SK-N-SH (cell line): ENCODE data around the gene CEP63. TPM values are rescaled to one million over a fixed set of nuclear protein-coding genes. Genes with fewer than 3 reads are reported as not detected.

ENCODE experiments used
- CTCF ChIA-PET: fragments of 300-600, 350-600 bp; formaldehyde crosslinking; extraction: SDS; loops from one replicate; lab custom pipeline; 2021; lab: Yijun Ruan, JAX
- POLR2A ChIA-PET: fragments of 350-600 bp; sonication (Branson Sonifier 250); formaldehyde crosslinking; extraction: SDS; loops from one replicate; lab custom pipeline; 2020; ENCODE audit warnings: antibody characterized with exemption, inconsistent platforms; lab: Yijun Ruan, JAX
- DNase-seq: peaks from one replicate; pipeline ENCODE4 v3.0.0; 2012
- H2AFZ ChIP-seq: fragments of 200-600 bp; sonication (generic); 2 replicates; pipeline ENCODE4 v1.8.1; 2016; ENCODE audit warnings: antibody characterized with exemption, mild to moderate bottlenecking, low read depth
- H3F3A ChIP-seq: fragments of 200-600 bp; sonication (generic); replicated peaks from 2 replicates; pipeline ENCODE3; 2016; ENCODE audit warnings: antibody characterized with exemption, mild to moderate bottlenecking; ENCODE audit not compliant: insufficient read depth
- H3K27ac ChIP-seq, 2 experiments: fragments of 200-500 bp in 1 of 2; fragments of 200-600 bp in 1 of 2; sonication (Bioruptor generic) in 1 of 2; sonication (generic), shearing (Covaris generic) in 1 of 2; 2 replicates each; pipeline versions ENCODE4 v1.5.1 to v1.6.1; 2014 to 2016; ENCODE audit warnings: low read depth in 2 of 2, inconsistent platforms in 1 of 2, low read length in 1 of 2, mild to moderate bottlenecking in 1 of 2, mixed read lengths in 1 of 2
- H3K27me3 ChIP-seq: fragments of 200-600 bp; sonication (generic), shearing (Covaris generic); 2 replicates; pipeline ENCODE4 v1.6.1; 2016; ENCODE audit warnings: mixed run types; ENCODE audit not compliant: insufficient read depth
- H3K36me3 ChIP-seq, 2 experiments: fragments of 200-500 bp in 1 of 2; fragments of 200-600 bp in 1 of 2; sonication (Bioruptor generic) in 1 of 2; sonication (generic) in 1 of 2; replicated peaks in 1 of 2; 2 replicates each; pipeline versions ENCODE3 to v1.5.1; 2014 to 2016; ENCODE audit warnings: low read length in 1 of 2, mild to moderate bottlenecking in 1 of 2; ENCODE audit not compliant: insufficient read depth in 2 of 2, control insufficient read depth in 1 of 2
- H3K4me1 ChIP-seq, 2 experiments: fragments of 200-500 bp in 1 of 2; fragments of 200-600 bp in 1 of 2; sonication (Bioruptor generic) in 1 of 2; sonication (generic), shearing (Covaris generic) in 1 of 2; 2 replicates each; pipeline versions ENCODE4 v1.5.1 to v1.6.1; 2014 to 2016; ENCODE audit warnings: low read depth in 1 of 2, low read length in 1 of 2, mixed run types in 1 of 2; ENCODE audit not compliant: insufficient read depth in 2 of 2, control insufficient read depth in 1 of 2
- H3K4me2 ChIP-seq: fragments of 200-600 bp; sonication (generic), shearing (Covaris generic); 2 replicates; pipeline ENCODE4 v1.6.1; 2017; ENCODE audit warnings: mixed run types
- H3K4me3 ChIP-seq, 2 experiments: fragments of 200-500 bp in 1 of 2; fragments of 200-600 bp in 1 of 2; sonication (Bioruptor generic) in 1 of 2; sonication (generic), shearing (Covaris generic) in 1 of 2; 2 replicates each; pipeline versions ENCODE4 v1.5.1 to v1.8.1; 2014 to 2016; ENCODE audit warnings: low read depth in 2 of 2, inconsistent platforms in 1 of 2, low read length in 1 of 2, mild to moderate bottlenecking in 1 of 2, mixed read lengths in 1 of 2, moderate library complexity in 1 of 2
- H3K79me2 ChIP-seq: fragments of 200-600 bp; sonication (generic); 2 replicates; pipeline ENCODE4 v1.8.1; 2017; ENCODE audit warnings: mild to moderate bottlenecking; ENCODE audit not compliant: insufficient read depth
- H3K9ac ChIP-seq: fragments of 200-600 bp; sonication (generic); 2 replicates; pipeline ENCODE4 v1.6.1; 2017; ENCODE audit warnings: mixed run types
- H3K9me2 ChIP-seq: fragments of 200-600 bp; sonication (generic); 2 replicates; pipeline ENCODE4 v1.6.1; 2017; ENCODE audit warnings: mixed run types
- H3K9me3 ChIP-seq: fragments of 200-600 bp; sonication (generic); 2 replicates; pipeline ENCODE4 v1.6.1; 2017; ENCODE audit warnings: mixed run types, mild to moderate bottlenecking, moderate library complexity
- H4K20me1 ChIP-seq: fragments of 200-600 bp; sonication (generic); 2 replicates; pipeline ENCODE4 v1.6.1; 2017; ENCODE audit warnings: mild to moderate bottlenecking, mixed run types; ENCODE audit not compliant: insufficient read depth
- CHD2 ChIP-seq: fragments of 150-350 bp; IDR thresholded peaks from 2 replicates; pipeline ENCODE4 v1.6.1; 2018; ENCODE audit warnings: low read length; ENCODE audit not compliant: partially characterized antibody
- ELF1 ChIP-seq: IDR thresholded peaks from 2 replicates; pipeline ENCODE4 v1.4.0; 2012
- EP300 ChIP-seq, 2 experiments: IDR thresholded peaks; 2 replicates each; pipeline versions ENCODE4 v1.4.0 to v1.6.1; 2012; ENCODE audit warnings: borderline replicate concordance in 1 of 2, low read depth in 1 of 2, low read length in 1 of 2
- EZH2phosphoT487 ChIP-seq: fragments of 200-600 bp; sonication (generic); IDR thresholded peaks from 2 replicates; pipeline ENCODE4 v1.6.1; 2017; ENCODE audit warnings: low read depth, mixed run types, mild to moderate bottlenecking, antibody characterized with exemption, moderate library complexity, borderline replicate concordance
- FOSL2 ChIP-seq: IDR thresholded peaks from 2 replicates; pipeline ENCODE4 v1.4.0; 2012; ENCODE audit warnings: low read depth, mild to moderate bottlenecking, moderate library complexity, borderline replicate concordance
- FOXJ3 ChIP-seq: sonication (generic); formaldehyde crosslinking; IDR thresholded peaks from 2 replicates; pipeline ENCODE4 v1.5.1; 2020; ENCODE audit warnings: mild to moderate bottlenecking, missing genetic modification reagents
- GABPA ChIP-seq: IDR thresholded peaks from 2 replicates; pipeline ENCODE4 v1.4.0; 2012; ENCODE audit warnings: low read depth, mild to moderate bottlenecking
- GATA2 ChIP-seq: sonication (generic); formaldehyde crosslinking; IDR thresholded peaks from 2 replicates; pipeline ENCODE4 v1.5.0; 2020; ENCODE audit warnings: mild to moderate bottlenecking, missing genetic modification reagents
- JUND ChIP-seq: IDR thresholded peaks from 2 replicates; pipeline ENCODE4 v1.4.0; 2012
- MEF2A ChIP-seq: IDR thresholded peaks from 2 replicates; pipeline ENCODE4 v1.4.0; 2012; ENCODE audit warnings: low read depth, borderline replicate concordance
- MXI1 ChIP-seq: IDR thresholded peaks from 2 replicates; pipeline ENCODE4 v1.6.1; 2012; ENCODE audit warnings: mild to moderate bottlenecking, low read depth, low read length, improper control_type of control experiment
- NFIC ChIP-seq: IDR thresholded peaks from 2 replicates; pipeline ENCODE4 v1.4.0; 2012; ENCODE audit warnings: borderline replicate concordance
- RAD21 ChIP-seq: IDR thresholded peaks from 2 replicates; pipeline ENCODE4 v1.6.1; 2012; ENCODE audit warnings: mild to moderate bottlenecking, low read length
- RFX5 ChIP-seq: IDR thresholded peaks from 2 replicates; pipeline ENCODE4 v1.6.1; 2012; ENCODE audit warnings: mild to moderate bottlenecking, improper control_type of control experiment, low read length
- RXRA ChIP-seq: IDR thresholded peaks from 2 replicates; pipeline ENCODE4 v1.4.0; 2012; ENCODE audit warnings: low read depth, mild to moderate bottlenecking, borderline replicate concordance
- SIN3A ChIP-seq: IDR thresholded peaks from 2 replicates; pipeline ENCODE4 v1.6.1; 2012; ENCODE audit warnings: low read depth, mild to moderate bottlenecking, low read length, moderate library complexity, borderline replicate concordance
- SMC3 ChIP-seq: IDR thresholded peaks from 2 replicates; pipeline ENCODE4 v1.6.1; 2012; ENCODE audit warnings: low read depth, low read length, improper control_type of control experiment
- TAF1 ChIP-seq: IDR thresholded peaks from 2 replicates; pipeline ENCODE4 v1.6.1; 2012; ENCODE audit warnings: low read depth, mild to moderate bottlenecking, low read length, moderate library complexity, borderline replicate concordance
- TEAD4 ChIP-seq: IDR thresholded peaks from 2 replicates; pipeline ENCODE4 v1.4.0; 2012; ENCODE audit warnings: mild to moderate bottlenecking, borderline replicate concordance; ENCODE audit not compliant: insufficient read depth
- WGBS: methylation state at CpG from one replicate; pipeline ENCODE4 v1.1.6; 2017; ENCODE audit warnings: low lambda C conversion rate; 5-methylcytosine and 5-hydroxymethylcytosine counted together
- polyA plus RNA-seq, 3 experiments: library from polyadenylated mRNA; depleted of rRNA; stranded (reverse); fragments of >200 nt; gene quantifications; 2 replicates each; pipeline ENCODE4 v1.2.3, GENCODE V29; 2012
- TF ChIP-seq, protein P1 (sequence below): IDR thresholded peaks from 2 replicates; pipeline ENCODE4 v1.6.1; 2012; ENCODE audit warnings: mild to moderate bottlenecking, low read depth, low read length, moderate library complexity
- TF ChIP-seq, protein P2 (sequence below): fragments of 150-350 bp; IDR thresholded peaks from 2 replicates; pipeline ENCODE4 v1.6.1; 2017; ENCODE audit warnings: antibody characterized with exemption, low read length, low read depth, borderline replicate concordance
- TF ChIP-seq, protein P3 (sequence below): IDR thresholded peaks from 2 replicates; pipeline ENCODE4 v1.4.0; 2012; ENCODE audit warnings: low read depth

The CEP63 gene
- polyA plus RNA-seq, 1 of the 3 experiments (the other 2 are of a cell fraction): 6.3 TPM

DNA sequence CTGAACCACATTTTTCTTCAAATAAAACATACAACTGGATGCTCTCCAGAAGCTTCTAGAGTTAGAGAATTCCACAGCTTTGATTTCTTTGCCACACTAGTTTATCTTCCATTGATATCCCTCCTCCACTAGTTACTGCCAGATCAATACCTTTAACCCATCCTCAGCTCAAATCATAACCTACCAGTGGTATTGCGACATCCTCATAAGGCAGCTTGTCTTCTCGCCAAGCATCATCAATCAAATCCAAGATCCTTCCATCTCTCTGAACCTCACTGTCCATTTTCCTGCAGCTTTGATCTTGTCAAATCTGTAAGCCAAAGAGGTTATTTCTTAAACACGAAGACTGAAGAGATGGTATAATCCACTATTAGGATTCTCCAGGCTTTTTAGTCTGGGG lies 3.2 kb upstream of the CEP63 start (continued):
- TF ChIP-seq, protein P1, sequence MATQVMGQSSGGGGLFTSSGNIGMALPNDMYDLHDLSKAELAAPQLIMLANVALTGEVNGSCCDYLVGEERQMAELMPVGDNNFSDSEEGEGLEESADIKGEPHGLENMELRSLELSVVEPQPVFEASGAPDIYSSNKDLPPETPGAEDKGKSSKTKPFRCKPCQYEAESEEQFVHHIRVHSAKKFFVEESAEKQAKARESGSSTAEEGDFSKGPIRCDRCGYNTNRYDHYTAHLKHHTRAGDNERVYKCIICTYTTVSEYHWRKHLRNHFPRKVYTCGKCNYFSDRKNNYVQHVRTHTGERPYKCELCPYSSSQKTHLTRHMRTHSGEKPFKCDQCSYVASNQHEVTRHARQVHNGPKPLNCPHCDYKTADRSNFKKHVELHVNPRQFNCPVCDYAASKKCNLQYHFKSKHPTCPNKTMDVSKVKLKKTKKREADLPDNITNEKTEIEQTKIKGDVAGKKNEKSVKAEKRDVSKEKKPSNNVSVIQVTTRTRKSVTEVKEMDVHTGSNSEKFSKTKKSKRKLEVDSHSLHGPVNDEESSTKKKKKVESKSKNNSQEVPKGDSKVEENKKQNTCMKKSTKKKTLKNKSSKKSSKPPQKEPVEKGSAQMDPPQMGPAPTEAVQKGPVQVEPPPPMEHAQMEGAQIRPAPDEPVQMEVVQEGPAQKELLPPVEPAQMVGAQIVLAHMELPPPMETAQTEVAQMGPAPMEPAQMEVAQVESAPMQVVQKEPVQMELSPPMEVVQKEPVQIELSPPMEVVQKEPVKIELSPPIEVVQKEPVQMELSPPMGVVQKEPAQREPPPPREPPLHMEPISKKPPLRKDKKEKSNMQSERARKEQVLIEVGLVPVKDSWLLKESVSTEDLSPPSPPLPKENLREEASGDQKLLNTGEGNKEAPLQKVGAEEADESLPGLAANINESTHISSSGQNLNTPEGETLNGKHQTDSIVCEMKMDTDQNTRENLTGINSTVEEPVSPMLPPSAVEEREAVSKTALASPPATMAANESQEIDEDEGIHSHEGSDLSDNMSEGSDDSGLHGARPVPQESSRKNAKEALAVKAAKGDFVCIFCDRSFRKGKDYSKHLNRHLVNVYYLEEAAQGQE: no peak
- TF ChIP-seq RXRA (no peak), TAF1 (no peak), EP300 (IDR thresholded peaks at IDR 0.05; ENCODE audit: borderline replicate concordance in 1 of 2, low read depth in 1 of 2, low read length in 1 of 2) (no peak), GABPA (no peak), ELF1 (no peak), TEAD4 (no peak), EZH2phosphoT487 (no peak), CHD2 (no peak)
- TF ChIP-seq, all 33 proteins: peak for 0

DNA sequence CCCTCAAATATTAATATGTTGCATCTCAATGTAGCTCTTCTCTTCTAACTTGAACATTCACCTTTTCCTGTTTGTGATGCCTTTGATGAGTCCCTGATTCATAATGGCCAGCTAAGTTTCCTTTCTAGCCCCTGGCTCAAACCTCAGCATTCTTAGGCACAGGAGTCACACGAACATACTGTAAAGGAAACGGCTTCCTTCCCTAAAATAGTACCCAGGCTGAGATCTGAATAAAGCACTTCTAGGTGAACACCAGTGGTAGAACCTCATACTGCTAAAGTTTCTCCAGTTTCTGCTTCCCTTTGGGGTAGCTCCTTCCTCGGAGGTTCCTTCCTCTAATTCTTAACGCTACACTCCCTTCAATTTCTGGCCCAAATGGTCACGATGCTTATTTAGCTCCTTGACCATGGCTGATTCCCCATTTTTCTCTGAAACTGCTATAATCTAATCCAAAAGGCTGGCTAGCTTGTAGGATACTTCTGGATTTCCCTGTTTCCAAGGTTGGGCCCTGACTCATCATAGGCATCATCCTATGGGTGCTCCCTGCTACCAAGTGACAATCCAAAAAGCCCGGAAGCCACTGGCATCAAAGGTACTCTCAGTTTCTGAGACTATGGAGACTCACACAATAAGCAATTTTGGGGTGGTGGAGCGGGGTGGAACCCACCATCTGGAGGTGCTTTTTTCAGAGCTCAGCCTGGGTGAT lies 2.5 kb upstream of the CEP63 start:
- Histone ChIP-seq H3K9me3 (no peaks in the 10 kb centered on the region), H3F3A (peaks cover 48% of the 10 kb centered on the region), H3K79me2 (peaks cover 87% of the 10 kb centered on the region), H2AFZ (no peak overlapping the region), H3K9ac (peak overlapping the region; percentile 68), H3K4me3 (peak overlapping the region in 1 of 2 experiments; percentile 85; a peak in 2 of 4 replicates), H3K4me1 (peaks cover 12 to 40% of the 10 kb centered on the region in 2 experiments), H3K36me3 (peaks cover 41% of the 10 kb centered on the region in 2 experiments), H3K9me2 (no peaks in the 10 kb centered on the region), H4K20me1 (no peaks in the 10 kb centered on the region), H3K27ac (peak overlapping the region; percentile 47 to 95), H3K27me3 (no peaks in the 10 kb centered on the region), H3K4me2 (peak overlapping the region; percentile 92)
- no peak for DNase-seq
- 68% methylated on average over 7 of the region's 7 CpGs for WGBS
- ChIA-PET POLR2A (no interaction called here), CTCF (interaction anchor here (0.7 to 17.6 kb wide), 6 partner anchors 10 to 270 kb away, joined by 3 to 375 read pairs (median 6); partner anchors contain the start of gene RYK)
- TF ChIP-seq MEF2A (peak; percentile 77; the same call in 1 of the 2 replicates), SIN3A (no peak), JUND (peak; percentile 69), RAD21 (no peak), FOSL2 (peak; percentile 69; the same call in 1 of the 2 replicates), CHD2 (no peak), MXI1 (no peak), RXRA (no peak), GATA2 (no peak), RFX5 (no peak), EP300 (IDR thresholded peaks at IDR 0.05; ENCODE audit: borderline replicate concordance in 1 of 2, low read depth in 1 of 2, low read length in 1 of 2) (0 out of 4 replicates have a peak, but pooled peaks of 1 of the 2 experiments have one; percentile 14), NFIC (no peak), SMC3 (no peak), TEAD4 (0 out of 2 replicates have a peak, but pooled peaks have one; percentile 58), FOXJ3 (CRISPR knock-in tag) (no peak)
- TF ChIP-seq, protein P2, sequence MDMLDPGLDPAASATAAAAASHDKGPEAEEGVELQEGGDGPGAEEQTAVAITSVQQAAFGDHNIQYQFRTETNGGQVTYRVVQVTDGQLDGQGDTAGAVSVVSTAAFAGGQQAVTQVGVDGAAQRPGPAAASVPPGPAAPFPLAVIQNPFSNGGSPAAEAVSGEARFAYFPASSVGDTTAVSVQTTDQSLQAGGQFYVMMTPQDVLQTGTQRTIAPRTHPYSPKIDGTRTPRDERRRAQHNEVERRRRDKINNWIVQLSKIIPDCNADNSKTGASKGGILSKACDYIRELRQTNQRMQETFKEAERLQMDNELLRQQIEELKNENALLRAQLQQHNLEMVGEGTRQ: no peak
- TF ChIP-seq, protein P3, sequence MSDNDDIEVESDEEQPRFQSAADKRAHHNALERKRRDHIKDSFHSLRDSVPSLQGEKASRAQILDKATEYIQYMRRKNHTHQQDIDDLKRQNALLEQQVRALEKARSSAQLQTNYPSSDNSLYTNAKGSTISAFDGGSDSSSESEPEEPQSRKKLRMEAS: no peak
- TF ChIP-seq, protein P1: no peak
